Cardiac muscle cell (in vitro differentiated cells and primary cell): Measurements from ENCODE around the gene TCERG1L. TPM values are rescaled to one million over a fixed set of nuclear protein-coding genes. Genes with fewer than 3 reads are reported as not detected.

ENCODE experiments used
- DNase-seq, 2 donors: peaks; one replicate each; pipeline versions ENCODE4 v3.0.0 to v3.0.0-alpha.2; 2010 to 2017; ENCODE audit warnings: low read depth in 1 of 2, low spot score in 1 of 2
- H3K27ac ChIP-seq: fragments of 200-600 bp; sonication (generic); 2 replicates; pipeline ENCODE4 v1.5.1; 2016
- H3K27me3 ChIP-seq: fragments of 200-600 bp; sonication (generic); 2 replicates; pipeline ENCODE4 v1.6.0; 2016; ENCODE audit warnings: control low read depth
- H3K36me3 ChIP-seq: fragments of 200-600 bp; sonication (generic); 2 replicates; pipeline ENCODE4 v1.5.1; 2016; ENCODE audit warnings: control low read depth
- H3K4me1 ChIP-seq: fragments of 200-600 bp; sonication (generic); 2 replicates; pipeline ENCODE4 v1.8.1; 2017; ENCODE audit warnings: low read depth, mild to moderate bottlenecking, mixed run types
- H3K4me3 ChIP-seq: fragments of 200-600 bp; sonication (generic); 2 replicates; pipeline ENCODE4 v1.5.1; 2016; ENCODE audit warnings: mild to moderate bottlenecking
- H3K9me3 ChIP-seq: fragments of 200-600 bp; sonication (generic); 2 replicates; pipeline ENCODE4 v1.5.1; 2017; ENCODE audit warnings: low read depth, mild to moderate bottlenecking, control low read depth
- CTCF ChIP-seq: IDR thresholded peaks from 2 replicates; pipeline ENCODE4 v1.5.1; 2012; ENCODE audit warnings: low read depth, mild to moderate bottlenecking, low read length
- polyA plus RNA-seq: library from polyadenylated mRNA; unstranded; fragments of >200 nt; fragmentation: Nextera tagmentation; extraction: Ambion mirVana; gene quantifications from 2 replicates; pipeline ENCODE4 v1.2.1, GENCODE V29; 2016
- total RNA-seq: library from RNA; depleted of rRNA; stranded (reverse); fragments of >200 nt; gene quantifications from 2 replicates; pipeline ENCODE4 v1.2.3, GENCODE V29; 2016

TCERG1L gene
- total and polyA plus RNA-seq, 2 experiments from 2014 or later = 0.12 to 1.9 TPM

GRCh38 chr10:131111471-131112080, 199.9 kb downstream of the TCERG1L start:
- Histone ChIP-seq H3K9me3 (no peaks in the 10 kb centered on the region), H3K36me3 (no peaks in the 10 kb centered on the region), H3K4me3 (no peak overlapping the region), H3K27me3 (no peaks in the 10 kb centered on the region), H3K4me1 (no peaks in the 10 kb centered on the region), H3K27ac (no peak overlapping the region)
- no peak for TF ChIP-seq CTCF
- DNase-seq = no peak

GRCh38 chr10:131111007-131111406, 200.5 kb downstream of the TCERG1L start:
- Histone ChIP-seq H3K4me1 (no peaks in the 10 kb centered on the region), H3K27me3 (no peaks in the 10 kb centered on the region), H3K9me3 (no peaks in the 10 kb centered on the region), H3K4me3 (no peak overlapping the region), H3K36me3 (no peaks in the 10 kb centered on the region), H3K27ac (no peak overlapping the region)
- no peak for DNase-seq
- no peak for TF ChIP-seq CTCF

GRCh38 chr10:131110241-131110783, 201.2 kb downstream of the TCERG1L start:
- Histone ChIP-seq H3K27ac (no peak overlapping the region), H3K27me3 (no peaks in the 10 kb centered on the region), H3K9me3 (no peaks in the 10 kb centered on the region), H3K36me3 (no peaks in the 10 kb centered on the region), H3K4me3 (no peak overlapping the region), H3K4me1 (no peaks in the 10 kb centered on the region)
- TF ChIP-seq CTCF = no peak
- no peak for DNase-seq

- H3K4me1 ChIP-seq = no peaks in the 10 kb centered on the region
- no peak overlapping the region for H3K27ac ChIP-seq
- H3K4me3 ChIP-seq = no peak overlapping the region
- H3K27me3 ChIP-seq = no peaks in the 10 kb centered on the region
- no peak for DNase-seq
- no peak for TF ChIP-seq CTCF
- H3K36me3 ChIP-seq = no peaks in the 10 kb centered on the region
- no peaks in the 10 kb centered on the region for H3K9me3 ChIP-seq
These were observed 201.8 kb downstream of the TCERG1L start for GRCh38 chr10:131109726-131110125.

- no peak for TF ChIP-seq CTCF
- Histone ChIP-seq H3K9me3 (no peaks in the 10 kb centered on the region), H3K27me3 (no peaks in the 10 kb centered on the region), H3K4me3 (no peak overlapping the region), H3K27ac (no peak overlapping the region), H3K4me1 (no peaks in the 10 kb centered on the region), H3K36me3 (no peaks in the 10 kb centered on the region)
- DNase-seq = no peak
These were observed 202.2 kb downstream of the TCERG1L start for GRCh38 chr10:131109291-131109690.
